ENCODE results near the gene WWOX.

Gene WWOX

GRCh38 chr16:78761427-78761826 is 662.0 kb downstream of the WWOX start:
- no peak for DNase-seq (ENCODE audit: low read depth, low spot score)
- H3K36me3 ChIP-seq (ENCODE audit: insufficient read depth, low read length), result no peaks in the 10 kb centered on the region
- no peaks in the 10 kb centered on the region for H3K9me3 ChIP-seq (ENCODE audit: low read depth, low read length)
- H3K9ac ChIP-seq (ENCODE audit: insufficient read length), result no peak overlapping the region
- H3K27ac ChIP-seq, result no peak overlapping the region
- no peak overlapping the region for H3K4me3 ChIP-seq
- no peak for TF ChIP-seq FOXP2 (optimal IDR thresholded peaks at IDR 0.05; ENCODE audit: control extremely low read depth, extremely low read length, insufficient read depth)
- TF ChIP-seq EZH2 (IDR thresholded peaks at IDR 0.05), result no peak
- no peak for TF ChIP-seq POLR2AphosphoS5 (IDR thresholded peaks at IDR 0.05; ENCODE audit: borderline replicate concordance, low read depth, low read length)

DNA sequence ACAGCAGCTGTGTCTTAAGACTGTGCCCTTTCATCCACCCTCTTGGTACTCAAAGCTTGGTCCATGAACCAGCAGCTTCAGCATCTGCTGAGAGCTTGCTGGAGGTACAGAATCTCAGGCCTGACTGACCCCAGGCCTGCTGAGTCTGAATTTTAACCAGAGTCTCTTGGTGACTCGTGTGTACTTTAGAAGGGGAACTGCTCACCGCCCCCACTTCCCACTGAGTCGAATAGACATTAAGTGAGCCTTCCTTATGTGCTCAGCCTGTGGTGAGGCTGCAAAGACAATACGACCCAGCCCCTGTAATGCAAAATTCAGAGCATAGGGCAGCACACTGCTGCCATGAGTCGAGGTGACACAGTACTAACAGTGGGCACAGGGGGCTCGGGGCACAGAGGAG is 662.8 kb downstream of the WWOX start:
- no peak overlapping the region for H3K4me3 ChIP-seq
- no peak overlapping the region for H3K9ac ChIP-seq (ENCODE audit: insufficient read length)
- DNase-seq (ENCODE audit: low read depth, low spot score), result no peak
- no peak for TF ChIP-seq EZH2 (IDR thresholded peaks at IDR 0.05)
- TF ChIP-seq FOXP2 (optimal IDR thresholded peaks at IDR 0.05; ENCODE audit: control extremely low read depth, extremely low read length, insufficient read depth), result no peak
- TF ChIP-seq POLR2AphosphoS5 (IDR thresholded peaks at IDR 0.05; ENCODE audit: borderline replicate concordance, low read depth, low read length), result no peak
- no peak overlapping the region for H3K27ac ChIP-seq
- no peaks in the 10 kb centered on the region for H3K36me3 ChIP-seq (ENCODE audit: insufficient read depth, low read length)
- H3K9me3 ChIP-seq (ENCODE audit: low read depth, low read length), result no peaks in the 10 kb centered on the region

- H3K36me3 ChIP-seq (ENCODE audit: insufficient read depth, low read length), result no peaks in the 10 kb centered on the region
- no peak for TF ChIP-seq FOXP2 (optimal IDR thresholded peaks at IDR 0.05; ENCODE audit: control extremely low read depth, extremely low read length, insufficient read depth)
- no peaks in the 10 kb centered on the region for H3K9me3 ChIP-seq (ENCODE audit: low read depth, low read length)
- DNase-seq (ENCODE audit: low read depth, low spot score), result no peak
- H3K4me3 ChIP-seq, result no peak overlapping the region
- H3K9ac ChIP-seq (ENCODE audit: insufficient read length), result no peak overlapping the region
- no peak overlapping the region for H3K27ac ChIP-seq
Measured at GRCh38 chr16:78763821-78764440, 664.5 kb downstream of the WWOX start.

DNA sequence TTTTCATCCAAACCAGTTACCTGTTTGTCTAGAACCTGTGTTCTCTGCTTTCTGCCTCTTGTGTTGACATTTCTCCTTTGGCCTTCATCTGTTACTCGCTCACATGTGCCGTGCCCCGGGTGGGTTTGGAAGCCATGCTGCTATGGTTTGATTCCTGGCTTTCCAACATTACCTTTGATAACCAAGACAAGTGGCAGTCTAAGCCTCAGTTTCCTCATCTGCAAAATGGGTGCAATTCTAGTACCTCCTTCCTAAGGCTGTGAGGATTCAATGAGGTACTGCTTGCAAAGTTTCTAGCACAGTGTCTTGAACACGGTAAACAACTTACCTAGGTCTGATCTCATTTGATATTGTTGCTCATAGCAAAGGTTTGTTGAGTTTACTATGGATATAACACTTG is 665.0 kb downstream of the WWOX start:
- no peaks in the 10 kb centered on the region for H3K36me3 ChIP-seq (ENCODE audit: insufficient read depth, low read length)
- H3K27ac ChIP-seq, result no peak overlapping the region
- H3K9ac ChIP-seq (ENCODE audit: insufficient read length), result no peak overlapping the region
- no peak for DNase-seq (ENCODE audit: low read depth, low spot score)
- H3K4me3 ChIP-seq, result no peak overlapping the region
- TF ChIP-seq FOXP2 (optimal IDR thresholded peaks at IDR 0.05; ENCODE audit: control extremely low read depth, extremely low read length, insufficient read depth) (no peak), POLR2AphosphoS5 (IDR thresholded peaks at IDR 0.05; ENCODE audit: borderline replicate concordance, low read depth, low read length) (no peak), EZH2 (IDR thresholded peaks at IDR 0.05) (no peak)
- no peaks in the 10 kb centered on the region for H3K9me3 ChIP-seq (ENCODE audit: low read depth, low read length)

DNA sequence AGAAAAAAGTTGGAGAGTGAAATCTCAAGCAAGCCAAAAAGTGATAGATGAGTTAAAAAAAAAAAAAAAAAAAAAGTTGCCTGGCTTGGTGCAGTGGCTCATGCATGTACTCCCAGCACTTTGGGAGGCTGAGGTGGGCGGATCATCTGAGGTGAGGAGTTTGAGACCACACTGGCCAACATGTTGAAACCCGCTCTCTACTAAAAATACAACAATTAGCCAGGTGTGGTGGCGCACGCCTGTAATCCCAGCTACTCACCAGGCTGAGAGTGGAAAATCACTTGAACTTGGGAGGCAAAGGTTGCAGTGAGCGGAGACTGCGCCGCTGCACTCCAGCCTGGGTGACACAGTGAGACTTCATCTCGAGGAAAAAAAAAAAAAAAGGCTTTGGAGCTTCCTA is 668.8 kb downstream of the WWOX start:
- TF ChIP-seq POLR2AphosphoS5 (IDR thresholded peaks at IDR 0.05; ENCODE audit: borderline replicate concordance, low read depth, low read length) (no peak), FOXP2 (optimal IDR thresholded peaks at IDR 0.05; ENCODE audit: control extremely low read depth, extremely low read length, insufficient read depth) (no peak)
- Histone ChIP-seq H3K9me3 (ENCODE audit: low read depth, low read length) (no peaks in the 10 kb centered on the region), H3K9ac (ENCODE audit: insufficient read length) (no peak overlapping the region), H3K36me3 (ENCODE audit: insufficient read depth, low read length) (no peaks in the 10 kb centered on the region), H3K4me3 (no peak overlapping the region), H3K27ac (no peak overlapping the region)
- DNase-seq (ENCODE audit: low read depth, low spot score), result no peak

- TF ChIP-seq FOXP2 (optimal IDR thresholded peaks at IDR 0.05; ENCODE audit: control extremely low read depth, extremely low read length, insufficient read depth) (no peak), EZH2 (IDR thresholded peaks at IDR 0.05) (no peak), POLR2AphosphoS5 (IDR thresholded peaks at IDR 0.05; ENCODE audit: borderline replicate concordance, low read depth, low read length) (no peak)
- Histone ChIP-seq H3K9me3 (ENCODE audit: low read depth, low read length) (no peaks in the 10 kb centered on the region), H3K27ac (no peak overlapping the region), H3K4me3 (no peak overlapping the region), H3K9ac (ENCODE audit: insufficient read length) (no peak overlapping the region), H3K36me3 (ENCODE audit: insufficient read depth, low read length) (no peaks in the 10 kb centered on the region)
- no peak for DNase-seq (ENCODE audit: low read depth, low spot score)
Measured at GRCh38 chr16:78768718-78769117, 669.3 kb downstream of the WWOX start.

DNA sequence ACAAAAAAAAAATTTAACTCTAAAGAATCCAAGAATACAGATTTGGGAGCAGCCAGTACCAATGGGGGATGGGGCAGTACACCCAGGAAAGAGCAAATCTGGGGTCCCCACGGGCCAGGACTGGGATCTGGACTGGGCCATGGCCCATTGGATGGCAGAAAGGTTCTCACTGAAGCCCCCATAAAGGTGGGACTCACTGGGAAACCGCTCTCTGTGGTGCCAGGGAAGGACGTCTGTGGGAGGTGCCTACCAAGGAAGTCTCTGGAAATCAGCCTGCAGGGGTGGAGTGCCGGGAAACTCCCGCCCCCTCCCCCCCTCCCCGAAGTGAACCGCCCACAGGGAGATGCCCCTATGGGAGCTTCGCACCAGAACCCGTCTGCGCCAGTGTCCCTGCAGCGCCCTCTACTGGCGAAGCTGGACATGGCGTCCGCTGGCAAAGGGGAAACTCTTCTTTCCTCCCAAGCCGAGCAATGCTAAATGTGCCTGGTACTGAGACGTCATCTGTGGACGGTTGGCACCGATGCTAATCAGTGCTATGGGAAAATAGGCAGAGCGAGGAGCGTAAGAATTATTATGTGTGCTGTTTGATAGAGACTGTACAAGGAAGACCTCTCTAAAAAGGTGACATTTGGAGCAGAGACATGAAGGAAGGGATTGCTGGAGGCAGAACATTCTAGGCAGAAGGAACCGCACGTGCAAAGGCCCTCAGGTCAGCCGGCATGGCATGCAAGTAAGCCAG is 671.1 kb downstream of the WWOX start:
- Histone ChIP-seq H3K4me3 (no peak overlapping the region), H3K9ac (ENCODE audit: insufficient read length) (no peak overlapping the region), H3K36me3 (ENCODE audit: insufficient read depth, low read length) (no peaks in the 10 kb centered on the region), H3K9me3 (ENCODE audit: low read depth, low read length) (no peaks in the 10 kb centered on the region), H3K27ac (no peak overlapping the region)
- TF ChIP-seq FOXP2 (optimal IDR thresholded peaks at IDR 0.05; ENCODE audit: control extremely low read depth, extremely low read length, insufficient read depth) (no peak), EZH2 (IDR thresholded peaks at IDR 0.05) (no peak), POLR2AphosphoS5 (IDR thresholded peaks at IDR 0.05; ENCODE audit: borderline replicate concordance, low read depth, low read length) (no peak)
- DNase-seq (ENCODE audit: low read depth, low spot score), result no peak

DNA sequence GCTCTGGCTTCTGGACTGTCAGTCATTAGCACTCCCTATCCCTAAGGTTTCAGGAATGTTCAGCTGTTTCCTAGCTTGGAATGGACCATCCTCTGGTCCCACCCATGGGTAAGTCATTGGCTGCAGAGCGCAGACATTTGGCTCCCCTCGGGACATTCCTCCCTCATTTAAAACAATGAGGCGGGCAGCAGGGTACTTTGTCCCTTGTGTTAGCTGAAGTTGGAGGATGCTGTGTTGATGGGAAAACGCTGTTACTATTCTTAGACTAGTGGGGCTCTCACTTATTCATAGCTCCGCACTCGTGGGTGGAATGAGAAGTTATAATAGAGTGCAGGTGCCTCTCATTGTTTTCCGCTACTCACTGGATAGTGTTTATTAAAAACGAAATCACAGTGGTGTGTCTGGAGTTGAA is 673.8 kb downstream of the WWOX start:
- no peak overlapping the region for H3K27ac ChIP-seq
- no peaks in the 10 kb centered on the region for H3K36me3 ChIP-seq (ENCODE audit: insufficient read depth, low read length)
- no peaks in the 10 kb centered on the region for H3K9me3 ChIP-seq (ENCODE audit: low read depth, low read length)
- no peak overlapping the region for H3K4me3 ChIP-seq
- no peak overlapping the region for H3K9ac ChIP-seq (ENCODE audit: insufficient read length)
- TF ChIP-seq FOXP2 (optimal IDR thresholded peaks at IDR 0.05; ENCODE audit: control extremely low read depth, extremely low read length, insufficient read depth), result no peak
- no peak for TF ChIP-seq EZH2 (IDR thresholded peaks at IDR 0.05)
- TF ChIP-seq POLR2AphosphoS5 (IDR thresholded peaks at IDR 0.05; ENCODE audit: borderline replicate concordance, low read depth, low read length), result no peak
- no peak for DNase-seq (ENCODE audit: low read depth, low spot score)

GRCh38 chr16:78773706-78774105 is 674.3 kb downstream of the WWOX start:
- H3K9ac ChIP-seq (ENCODE audit: insufficient read length), result no peak overlapping the region
- TF ChIP-seq EZH2 (IDR thresholded peaks at IDR 0.05) (no peak), POLR2AphosphoS5 (IDR thresholded peaks at IDR 0.05; ENCODE audit: borderline replicate concordance, low read depth, low read length) (no peak), FOXP2 (optimal IDR thresholded peaks at IDR 0.05; ENCODE audit: control extremely low read depth, extremely low read length, insufficient read depth) (no peak)
- no peak overlapping the region for H3K27ac ChIP-seq
- no peaks in the 10 kb centered on the region for H3K36me3 ChIP-seq (ENCODE audit: insufficient read depth, low read length)
- H3K4me3 ChIP-seq, result no peak overlapping the region
- no peaks in the 10 kb centered on the region for H3K9me3 ChIP-seq (ENCODE audit: low read depth, low read length)
- DNase-seq (ENCODE audit: low read depth, low spot score), result no peak

All from SK-N-MC (cell line).